Coronary artery (tissue), 2 donors: Measurements from ENCODE around the gene AMBN.

ENCODE experiments used
- DNase-seq: peaks from one replicate; pipeline ENCODE4 v3.0.0-alpha.2; 2017; ENCODE audit warnings: low spot score
- H3K27ac ChIP-seq, 2 donors: fragments of 200-600 bp; sonication (generic); one replicate each; pipeline ENCODE4 v1.5.1; 2016 to 2019
- H3K4me3 ChIP-seq: fragments of 200-600 bp; sonication (generic); 2 replicates; pipeline ENCODE4 v1.5.1; 2016; ENCODE audit warnings: mild to moderate bottlenecking, moderate library complexity
- TF ChIP-seq, protein P1 (sequence below): fragments of 200-600 bp; sonication (generic); IDR thresholded peaks from one replicate; pipeline ENCODE4 v1.5.1; 2019; ENCODE audit warnings: antibody characterized with exemption

Gene AMBN

GRCh38 chr4:70624226-70624793 is 32.3 kb downstream of the AMBN start:
- H3K4me3 ChIP-seq, result no peak overlapping the region
- H3K27ac ChIP-seq, result no peak overlapping the region
- DNase-seq, result no peak
- TF ChIP-seq, protein P1, sequence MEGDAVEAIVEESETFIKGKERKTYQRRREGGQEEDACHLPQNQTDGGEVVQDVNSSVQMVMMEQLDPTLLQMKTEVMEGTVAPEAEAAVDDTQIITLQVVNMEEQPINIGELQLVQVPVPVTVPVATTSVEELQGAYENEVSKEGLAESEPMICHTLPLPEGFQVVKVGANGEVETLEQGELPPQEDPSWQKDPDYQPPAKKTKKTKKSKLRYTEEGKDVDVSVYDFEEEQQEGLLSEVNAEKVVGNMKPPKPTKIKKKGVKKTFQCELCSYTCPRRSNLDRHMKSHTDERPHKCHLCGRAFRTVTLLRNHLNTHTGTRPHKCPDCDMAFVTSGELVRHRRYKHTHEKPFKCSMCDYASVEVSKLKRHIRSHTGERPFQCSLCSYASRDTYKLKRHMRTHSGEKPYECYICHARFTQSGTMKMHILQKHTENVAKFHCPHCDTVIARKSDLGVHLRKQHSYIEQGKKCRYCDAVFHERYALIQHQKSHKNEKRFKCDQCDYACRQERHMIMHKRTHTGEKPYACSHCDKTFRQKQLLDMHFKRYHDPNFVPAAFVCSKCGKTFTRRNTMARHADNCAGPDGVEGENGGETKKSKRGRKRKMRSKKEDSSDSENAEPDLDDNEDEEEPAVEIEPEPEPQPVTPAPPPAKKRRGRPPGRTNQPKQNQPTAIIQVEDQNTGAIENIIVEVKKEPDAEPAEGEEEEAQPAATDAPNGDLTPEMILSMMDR, result no peak

- Histone ChIP-seq H3K4me3 (no peak overlapping the region), H3K27ac (no peak overlapping the region)
- TF ChIP-seq, protein P1, result no peak
- no peak for DNase-seq
These were observed 35.6 kb downstream of the AMBN start for GRCh38 chr4:70627620-70628019.

GRCh38 chr4:70628444-70628843 is 36.4 kb downstream of the AMBN start, which contains the start of gene ENAM:
TSS of gene ENAM (plus strand) at chr4:70628744. CDS start at chr4:70629501, 757 bp downstream.
- TF ChIP-seq, protein P1, result no peak
- Histone ChIP-seq H3K4me3 (no peak within 1 kb of the TSS), H3K27ac (no peak within 1 kb of the TSS)
- no peak for DNase-seq

DNA sequence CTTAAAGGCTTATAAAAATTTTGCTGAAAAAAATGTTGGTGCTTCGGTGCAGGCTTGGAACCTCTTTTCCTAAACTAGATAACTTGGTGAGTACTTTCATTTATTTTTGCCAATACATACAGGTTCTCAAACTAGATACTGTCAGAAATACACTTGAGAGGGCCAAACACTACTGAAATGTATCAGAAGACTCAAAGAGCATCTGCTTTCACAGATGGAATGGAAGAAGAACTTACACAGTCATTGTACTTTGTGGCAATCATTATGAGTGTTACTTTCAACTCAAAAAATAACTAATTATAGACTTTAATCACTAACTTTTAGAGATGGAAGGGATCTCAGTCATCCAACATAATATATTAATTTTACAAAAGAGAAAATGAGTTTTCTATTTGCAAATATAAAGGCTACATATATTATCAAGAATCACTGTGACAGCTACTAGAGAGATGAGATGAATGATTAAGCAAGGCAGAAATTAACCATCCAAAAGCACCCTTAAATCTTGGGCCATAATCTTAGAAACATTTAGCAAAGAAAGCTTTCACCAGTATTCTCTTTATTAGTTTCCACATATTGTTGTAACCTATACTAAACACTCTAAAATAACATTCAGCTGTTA is 37.5 kb downstream of the AMBN start:
- Histone ChIP-seq H3K4me3 (no peak overlapping the region), H3K27ac (no peak overlapping the region)
- no peak for DNase-seq
- TF ChIP-seq, protein P1, result no peak

DNA sequence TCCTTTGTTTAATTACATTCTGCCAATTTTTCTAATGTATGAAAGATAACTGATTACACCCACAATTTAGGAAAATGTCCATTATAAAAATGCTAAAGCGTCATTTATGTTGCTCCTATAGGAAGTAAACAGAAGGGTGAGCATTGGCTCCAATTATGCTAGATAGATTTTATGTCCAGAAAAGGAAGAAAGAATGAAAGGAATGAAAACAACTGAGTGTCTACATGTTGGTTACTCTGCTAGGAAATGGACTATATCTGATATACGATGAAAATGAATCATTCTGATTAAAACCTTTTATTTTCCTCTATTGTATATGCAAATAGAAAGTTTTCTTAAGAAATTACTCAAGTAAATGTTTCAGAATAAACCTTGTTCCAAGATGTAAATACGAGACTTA is 38.1 kb downstream of the AMBN start:
- Histone ChIP-seq H3K27ac (no peak overlapping the region), H3K4me3 (no peak overlapping the region)
- TF ChIP-seq, protein P1, result no peak
- DNase-seq, result no peak

DNA sequence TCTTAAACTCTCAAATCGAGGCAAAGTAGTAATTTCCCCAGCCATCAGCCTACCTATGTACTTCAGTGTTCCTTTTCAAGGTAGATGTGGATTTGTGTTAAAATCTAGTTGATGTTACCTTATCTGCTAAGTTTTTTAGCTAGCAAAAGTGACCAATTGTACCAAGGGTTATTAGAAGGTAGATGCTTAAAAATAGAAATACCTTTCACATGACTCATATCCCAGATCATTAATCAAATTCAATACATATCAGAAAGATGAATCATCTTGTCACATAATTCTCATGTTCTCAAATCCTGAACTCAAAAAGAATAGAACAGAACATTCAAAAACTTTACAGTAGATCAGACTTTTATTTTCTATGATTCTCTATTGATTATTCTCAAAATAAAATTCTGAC is 40.0 kb downstream of the AMBN start:
- TF ChIP-seq, protein P1, result no peak
- no peak for DNase-seq
- H3K27ac ChIP-seq, result no peak overlapping the region

GRCh38 chr4:70634482-70634881 is 42.4 kb downstream of the AMBN start:
- no peak for DNase-seq
- Histone ChIP-seq H3K4me3 (no peak overlapping the region), H3K27ac (no peak overlapping the region)
- TF ChIP-seq, protein P1, result no peak

More for the DNA sequence above, 40.0 kb downstream of the AMBN start:
- H3K4me3 ChIP-seq, result no peak overlapping the region
